Upper lobe of left lung (tissue), 6 donors: Measurements from ENCODE around the gene IFNAR1. TPM values are rescaled to one million over a fixed set of nuclear protein-coding genes. Genes with fewer than 3 reads are reported as not detected.

Experiments used
- ATAC-seq, 2 donors: fragments of 200-7000 bp; cut with Tn5 transposase; one replicate each; pipeline ENCODE4 v1.9.1; 2022; ENCODE audit warnings: mild to moderate bottlenecking in 2 of 2, moderate library complexity in 2 of 2; ENCODE audit not compliant: low FRiP score in 2 of 2
- DNase-seq, 2 donors: peaks; one replicate each; pipeline ENCODE4 v3.0.0-alpha.2; 2019 to 2020
- H3K27ac ChIP-seq, 4 donors: fragments of 200-600 bp; sonication (generic); one replicate each; pipeline ENCODE4 v1.5.1; 2016 to 2019
- H3K27me3 ChIP-seq, 4 donors: fragments of 200-600 bp; sonication (generic); one replicate each; pipeline ENCODE4 v1.5.1; 2017 to 2019
- H3K36me3 ChIP-seq, 4 donors: fragments of 200-600 bp; sonication (generic); one replicate each; pipeline ENCODE4 v1.5.1; 2016 to 2019
- H3K4me1 ChIP-seq, 4 donors: fragments of 200-600 bp; sonication (generic); one replicate each; pipeline ENCODE4 v1.5.1; 2018 to 2019
- H3K4me3 ChIP-seq, 4 donors: fragments of 200-600 bp; sonication (generic); one replicate each; pipeline ENCODE4 v1.5.1; 2017 to 2019; ENCODE audit warnings: mild to moderate bottlenecking in 2 of 4, moderate library complexity in 1 of 4
- H3K9me3 ChIP-seq, 4 donors: fragments of 200-600 bp; sonication (generic); one replicate each; pipeline ENCODE4 v1.5.1; 2018 to 2019
- CTCF ChIP-seq, 6 experiments: fragments of 450-650 bp in 4 of 6; fragments of 200-600 bp in 2 of 6; sonication (generic) in 2 of 6; IDR thresholded peaks; one replicate each; pipeline ENCODE4 v1.5.1; 2016 to 2019; ENCODE audit warnings: antibody characterized with exemption in 6 of 6
- EP300 ChIP-seq, 4 donors: sonication (generic); formaldehyde crosslinking; IDR thresholded peaks; one replicate each; pipeline ENCODE4 v1.5.1; 2017; ENCODE audit warnings: antibody characterized with exemption in 4 of 4, control low read depth in 2 of 4
- POLR2A ChIP-seq, 4 donors: fragments of 450-650 bp; IDR thresholded peaks; one replicate each; pipeline ENCODE4 v1.5.1; 2016 to 2017; ENCODE audit warnings: antibody characterized with exemption in 4 of 4, mild to moderate bottlenecking in 2 of 4
- POLR2AphosphoS5 ChIP-seq, 2 donors: sonication (generic); formaldehyde crosslinking; IDR thresholded peaks; one replicate each; pipeline ENCODE4 v1.5.1; 2017; ENCODE audit warnings: antibody characterized with exemption in 2 of 2
- WGBS, 2 donors: methylation state at CpG; one replicate each; pipeline ENCODE4 v1.1.5; 2017 to 2018; 5-methylcytosine and 5-hydroxymethylcytosine counted together
- total RNA-seq, 6 donors: library from RNA; depleted of rRNA in 4 of 6; stranded (reverse); fragments of >200 nt in 4 of 6; gene quantifications; one replicate each; pipeline versions ENCODE4 v1.1.0 to v1.2.1, GENCODE V29; 2016 to 2021
- donor health status: DM: no; HTN: no; CAD: no; lungs with moderate emphysema.
- donor health status: DM: no; HTN: yes; CAD: no; lungs with severe emphysema.

Gene IFNAR1
- total RNA-seq, 6 donors from 2014 or later: 17.1 to 68.5 (median 36.0) TPM

DNA sequence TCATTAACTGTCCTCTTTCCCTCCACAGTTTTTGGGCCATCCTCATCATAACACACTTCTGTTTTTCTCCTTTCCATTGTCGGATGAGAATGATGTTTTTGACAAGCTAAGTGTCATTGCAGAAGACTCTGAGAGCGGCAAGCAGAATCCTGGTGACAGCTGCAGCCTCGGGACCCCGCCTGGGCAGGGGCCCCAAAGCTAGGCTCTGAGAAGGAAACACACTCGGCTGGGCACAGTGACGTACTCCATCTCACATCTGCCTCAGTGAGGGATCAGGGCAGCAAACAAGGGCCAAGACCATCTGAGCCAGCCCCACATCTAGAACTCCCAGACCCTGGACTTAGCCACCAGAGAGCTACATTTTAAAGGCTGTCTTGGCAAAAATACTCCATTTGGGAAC is 28.6 kb upstream of the IFNAR1 start:
- ATAC-seq (no peak), DNase-seq (no peak)
- Histone ChIP-seq H3K27me3 (no peaks in the 10 kb centered on the region), H3K9me3 (no peaks in the 10 kb centered on the region), H3K4me3 (no peak overlapping the region), H3K4me1 (peaks cover 16 to 27% (median 24%) of the 10 kb centered on the region in 4 donors), H3K36me3 (peaks cover 4 to 55% (median 39%) of the 10 kb centered on the region in 4 donors), H3K27ac (no peak overlapping the region)
- WGBS, 2 donors: 91 to 96% methylated on average over 4 to 6 of the region's 6 CpGs
- no peak for TF ChIP-seq EP300 (IDR thresholded peaks at IDR 0.05)
- no peak for TF ChIP-seq CTCF (IDR thresholded peaks at IDR 0.05)
- TF ChIP-seq POLR2AphosphoS5 (IDR thresholded peaks at IDR 0.05): no peak
- no peak for TF ChIP-seq POLR2A (IDR thresholded peaks at IDR 0.05)

DNA sequence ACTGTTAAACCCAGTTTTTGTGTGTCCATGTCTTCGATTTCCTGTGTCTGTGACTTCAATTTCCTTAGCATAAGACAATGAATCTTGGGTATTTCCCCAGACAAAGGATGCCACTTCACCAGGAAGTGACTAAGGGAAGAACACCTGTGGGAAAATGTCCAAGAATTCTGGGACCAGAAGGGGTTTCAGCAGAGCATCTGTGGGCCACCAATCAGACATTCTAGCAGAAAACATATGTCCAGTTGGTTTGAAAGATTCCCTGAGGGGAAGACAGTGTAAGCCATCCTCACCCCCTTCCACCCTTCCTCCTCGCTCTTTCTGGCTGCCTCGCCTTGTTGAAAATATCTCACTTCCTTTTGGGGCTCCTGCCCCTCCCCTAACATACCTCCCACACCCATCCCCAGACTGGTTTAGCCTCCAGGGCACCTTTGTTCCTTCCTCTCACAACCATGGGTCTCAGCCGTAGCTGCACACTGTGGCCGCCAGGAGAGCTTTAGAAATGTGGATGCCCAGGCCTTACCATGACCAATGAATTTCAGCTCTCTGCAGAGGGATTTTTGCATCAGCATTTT is 25.5 kb upstream of the IFNAR1 start:
- H3K4me1 ChIP-seq: peaks cover 23 to 40% (median 35%) of the 10 kb centered on the region in 4 donors

DNA sequence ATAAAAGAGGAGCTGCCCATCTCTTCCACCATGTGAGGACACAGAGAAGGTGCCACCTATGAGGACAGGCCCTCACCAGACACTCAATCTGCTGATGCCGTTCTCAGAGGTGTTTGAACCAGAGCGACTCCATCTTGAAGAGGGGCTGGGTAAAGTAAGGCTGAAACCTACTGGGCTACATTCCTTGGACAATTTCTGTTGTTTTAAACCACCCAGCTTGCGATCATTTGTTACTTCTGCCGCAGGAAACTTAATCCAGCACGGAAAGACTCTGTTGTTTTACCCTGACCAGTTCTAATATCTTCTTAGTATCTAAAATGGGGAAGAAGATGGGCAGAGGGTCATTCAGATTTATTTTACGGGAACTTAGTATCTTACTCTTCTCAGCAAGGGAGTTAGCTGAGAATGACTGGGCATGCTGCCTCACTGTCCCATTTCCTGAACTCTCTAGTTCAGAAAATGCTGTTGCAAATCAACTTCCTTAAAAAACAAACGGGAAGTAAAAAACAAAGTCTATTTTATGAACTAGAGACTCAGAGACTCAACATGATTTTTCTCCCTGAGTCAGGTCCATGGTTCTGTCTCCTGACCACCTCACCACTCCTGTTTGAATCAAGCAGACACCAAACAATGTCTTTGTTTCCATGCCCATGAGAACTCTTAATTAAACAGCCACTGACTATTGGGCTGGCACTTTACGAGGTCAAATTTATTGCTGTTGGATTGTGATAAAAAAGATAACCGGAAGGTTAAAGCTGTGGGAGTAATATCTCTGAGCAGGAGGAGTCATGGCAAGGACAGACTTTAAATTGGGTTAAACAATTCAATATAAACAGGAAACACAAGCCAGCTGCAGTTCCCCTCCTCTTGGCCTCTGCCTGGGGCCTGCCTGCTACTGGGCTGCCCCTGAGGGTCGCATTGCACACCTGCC is 23.8 kb upstream of the IFNAR1 start:
- Histone ChIP-seq H3K4me1 (peaks cover 23 to 40% (median 35%) of the 10 kb centered on the region in 4 donors), H3K27ac (peak overlapping the region; percentile 81 to 89 (median 83)), H3K9me3 (no peaks in the 10 kb centered on the region), H3K36me3 (peaks cover 0 to 16% (median 7%) of the 10 kb centered on the region in 4 donors), H3K4me3 (no peak overlapping the region), H3K27me3 (no peaks in the 10 kb centered on the region)
- DNase-seq: no peak
- 45 to 53% methylated on average over 10 of the region's 10 CpGs for WGBS, 2 donors
- TF ChIP-seq EP300 (IDR thresholded peaks at IDR 0.05) (peak in 1 of 4 donors; percentile 6), CTCF (IDR thresholded peaks at IDR 0.05) (no peak), POLR2AphosphoS5 (IDR thresholded peaks at IDR 0.05) (peak; percentile 15 to 53), POLR2A (IDR thresholded peaks at IDR 0.05) (no peak)
- peak in 1 of 2 donors; percentile 81 for ATAC-seq

More for the DNA sequence above, 25.5 kb upstream of the IFNAR1 start:
- H3K27me3 ChIP-seq: no peaks in the 10 kb centered on the region
- peak; percentile 43 to 61 for ATAC-seq
- WGBS, 2 donors: 39 to 55% methylated on average over 5 of the region's 5 CpGs
- TF ChIP-seq POLR2A (IDR thresholded peaks at IDR 0.05) (no peak), CTCF (IDR thresholded peaks at IDR 0.05) (no peak), EP300 (IDR thresholded peaks at IDR 0.05) (no peak), POLR2AphosphoS5 (IDR thresholded peaks at IDR 0.05) (no peak)
- no peak overlapping the region for H3K4me3 ChIP-seq
- H3K27ac ChIP-seq: peak overlapping the region; percentile 61 to 89 (median 82)
- H3K36me3 ChIP-seq: peaks cover 0 to 27% (median 13%) of the 10 kb centered on the region in 4 donors
- H3K9me3 ChIP-seq: no peaks in the 10 kb centered on the region
- DNase-seq: peak in 1 of 2 donors; percentile 47

- TF ChIP-seq CTCF (IDR thresholded peaks at IDR 0.05) (no peak), POLR2A (IDR thresholded peaks at IDR 0.05) (no peak), POLR2AphosphoS5 (IDR thresholded peaks at IDR 0.05) (no peak), EP300 (IDR thresholded peaks at IDR 0.05) (no peak)
- Histone ChIP-seq H3K27ac (peak overlapping the region; percentile 81 to 89 (median 83)), H3K36me3 (peaks cover 0 to 10% (median under 1%) of the 10 kb centered on the region in 4 donors), H3K4me3 (no peak overlapping the region), H3K27me3 (no peaks in the 10 kb centered on the region), H3K4me1 (peaks cover 23 to 40% (median 35%) of the 10 kb centered on the region in 4 donors), H3K9me3 (no peaks in the 10 kb centered on the region)
- DNase-seq (no peak), ATAC-seq (no peak)
- WGBS, 2 donors: 64 to 77% methylated on average over 2 of the region's 2 CpGs
Observed at GRCh38 chr21:33301632-33302002, 23.2 kb upstream of the IFNAR1 start.
